ENCODE results near the gene FGD2.
A peak's percentile ranks its signal among the peaks of the same experiment; 100 is the strongest.
"Not testable (repeated sequence)": the region's sequence is repeated elsewhere in the genome, so short reads cannot be mapped to it uniquely, and the experiment has no call there.

The FGD2 gene

DNA sequence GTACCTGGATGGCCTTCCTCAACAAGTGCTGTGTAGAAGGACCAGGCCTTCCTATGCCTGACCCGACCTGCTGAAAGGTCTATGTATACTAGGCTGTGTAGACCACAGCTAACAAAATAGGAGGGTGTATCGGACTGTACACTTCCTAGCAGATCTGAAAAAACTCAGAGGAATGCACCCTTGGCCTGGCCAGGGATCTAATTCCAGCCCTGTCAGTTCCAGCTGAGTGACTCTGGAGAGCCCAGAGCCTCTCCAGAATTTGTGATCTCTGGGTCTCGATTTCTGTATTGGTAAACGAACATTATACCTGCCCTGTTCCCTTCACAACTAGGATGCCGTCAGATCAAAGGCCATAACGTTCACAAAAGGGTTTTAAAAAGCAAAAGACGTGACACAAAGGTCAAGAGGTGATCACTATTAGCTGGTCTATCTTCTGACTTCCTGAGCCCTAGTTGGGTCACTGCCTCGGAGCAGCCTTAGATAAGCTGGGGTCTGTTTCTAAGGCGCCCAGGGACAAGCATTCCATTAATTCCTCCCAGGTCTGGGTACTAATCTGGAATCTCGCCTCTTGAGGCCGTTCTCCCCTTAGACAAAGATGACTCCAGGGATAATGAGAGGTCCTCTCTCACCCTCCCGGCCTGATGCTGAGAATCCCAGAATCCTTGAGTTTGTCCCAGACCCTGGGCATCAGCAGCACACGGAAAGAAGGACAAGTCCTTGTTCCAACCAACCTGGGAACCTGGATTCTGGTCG is 33.4 kb upstream of the FGD2 start:
- no peak for DNase-seq

DNA sequence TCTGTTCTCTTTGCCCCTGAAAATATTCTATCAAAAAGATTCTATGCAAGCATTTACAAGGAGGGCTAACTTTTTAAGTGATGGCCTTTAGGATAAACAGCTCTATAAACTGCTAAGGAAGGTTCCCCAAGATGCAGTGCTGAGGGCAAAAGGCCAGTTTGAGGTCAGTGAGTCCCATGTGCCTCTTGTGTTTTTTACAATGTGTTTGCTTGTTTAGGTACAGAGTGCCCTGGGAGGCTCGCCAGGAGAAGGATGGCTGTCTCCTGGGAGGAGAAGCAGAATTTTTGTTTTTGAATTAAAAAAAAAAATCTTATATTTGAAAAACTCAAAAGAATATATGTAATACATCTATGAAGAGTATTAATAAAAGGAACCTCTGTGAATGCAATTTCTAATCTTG is 32.3 kb upstream of the FGD2 start:
- DNase-seq = no peak

DNA sequence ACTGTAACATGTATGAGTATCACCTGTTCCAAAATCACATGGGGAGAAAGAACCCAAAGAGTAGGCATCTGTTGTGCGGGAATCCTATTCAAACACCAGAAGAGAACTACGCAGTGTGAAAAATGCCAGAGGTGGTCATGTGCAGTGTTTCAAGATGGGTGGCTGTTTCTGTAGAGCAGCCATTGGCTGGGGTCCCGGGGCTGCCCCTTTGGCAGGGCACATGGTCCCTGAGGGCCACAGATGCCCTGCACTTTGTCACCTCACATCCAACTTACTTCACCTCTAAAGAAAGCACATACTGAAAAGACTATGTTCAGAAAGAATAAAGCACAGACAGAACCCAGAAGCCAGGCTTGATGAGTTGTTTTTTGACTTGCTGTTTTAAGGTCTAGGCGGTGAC is 31.8 kb upstream of the FGD2 start:
- no peak for DNase-seq

DNA sequence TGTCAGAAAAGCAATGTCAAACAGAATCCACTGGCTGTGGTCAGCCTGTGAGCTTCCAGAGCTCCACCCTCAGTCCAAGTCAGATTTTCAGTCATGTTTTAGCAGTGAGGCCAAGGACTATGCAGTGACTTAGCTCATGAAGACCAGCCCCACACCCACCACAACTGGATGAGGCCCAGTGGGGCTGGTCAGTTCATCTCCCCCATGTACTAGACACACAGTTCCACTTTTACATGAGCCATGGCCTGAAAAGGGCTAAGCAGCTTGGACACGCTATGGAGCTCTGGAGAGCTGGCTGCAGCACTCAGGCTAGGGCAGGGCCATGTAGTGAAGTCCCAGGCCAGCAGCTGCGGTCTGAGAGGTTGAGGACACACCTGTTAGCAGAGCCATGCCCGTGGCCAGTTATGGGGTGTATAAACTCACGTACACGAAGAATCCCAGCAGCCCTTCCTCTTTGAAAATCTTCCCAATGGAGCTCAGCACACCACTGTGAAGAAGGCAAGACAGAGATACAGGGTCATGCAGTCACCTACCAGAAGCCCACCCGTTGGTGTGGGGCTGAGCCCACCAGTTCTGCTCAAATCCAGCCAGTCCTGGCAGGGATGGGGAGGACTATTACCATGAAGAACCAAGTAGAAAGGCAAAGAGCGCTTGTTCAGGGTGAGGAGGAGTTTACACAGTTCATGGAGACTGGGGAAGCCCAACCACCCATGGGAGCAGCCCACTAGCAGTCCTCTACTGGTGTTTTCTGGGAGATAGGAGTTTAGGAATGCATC is 30.0 kb upstream of the FGD2 start:
- DNase-seq = no peak

DNA sequence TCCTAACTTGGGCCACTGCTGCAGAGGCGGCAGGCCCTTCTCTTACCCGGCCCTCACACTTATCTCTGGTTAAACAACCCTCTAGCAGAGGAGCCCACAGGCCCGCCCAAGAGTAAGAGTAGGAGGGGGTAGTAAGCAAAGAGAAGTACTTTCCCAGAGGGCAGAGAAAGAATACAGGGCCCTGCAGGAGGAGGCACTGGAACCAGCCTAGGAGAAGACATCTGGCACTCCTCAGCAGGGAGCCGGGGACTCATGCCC is 29.5 kb upstream of the FGD2 start:
- no peak for DNase-seq

DNA sequence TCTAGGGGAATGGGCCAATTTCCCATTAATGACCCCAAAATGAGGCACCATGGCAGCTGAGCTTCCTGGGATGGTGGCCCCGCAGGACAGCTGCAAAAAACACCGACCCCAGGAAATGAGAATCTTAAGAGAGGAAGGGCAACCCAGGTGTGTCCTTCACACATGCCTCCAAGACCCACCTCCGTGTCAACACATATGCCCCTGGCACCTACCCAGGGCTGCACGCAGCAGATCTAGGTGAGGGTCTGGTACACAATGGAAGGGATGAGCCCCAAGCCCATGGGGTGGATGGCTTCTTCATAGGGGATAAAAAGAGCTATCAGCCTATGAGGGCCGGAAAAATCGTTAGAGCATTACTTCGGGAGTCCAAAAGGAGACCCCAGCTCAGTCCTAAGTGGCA is 28.9 kb upstream of the FGD2 start:
- no peak for DNase-seq

DNA sequence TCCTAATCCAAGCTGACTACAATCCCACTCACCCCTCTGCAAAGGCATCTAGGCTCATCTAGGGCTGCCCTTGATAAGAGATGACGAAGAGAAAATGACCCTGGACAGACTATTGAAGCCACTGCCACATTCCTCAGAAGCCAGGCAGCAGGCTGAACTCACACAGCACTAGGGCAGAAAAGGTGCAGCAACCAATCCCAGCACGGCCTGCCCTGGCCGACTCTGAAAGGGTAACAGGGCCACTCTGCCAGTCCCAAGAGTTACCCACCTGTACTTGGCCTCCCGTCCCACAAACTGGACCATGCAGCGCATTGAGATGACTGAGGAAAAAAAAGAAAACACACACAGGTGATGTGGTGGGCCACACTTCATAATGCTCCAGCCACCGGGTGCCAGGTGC is 28.5 kb upstream of the FGD2 start:
- DNase-seq = no peak

DNA sequence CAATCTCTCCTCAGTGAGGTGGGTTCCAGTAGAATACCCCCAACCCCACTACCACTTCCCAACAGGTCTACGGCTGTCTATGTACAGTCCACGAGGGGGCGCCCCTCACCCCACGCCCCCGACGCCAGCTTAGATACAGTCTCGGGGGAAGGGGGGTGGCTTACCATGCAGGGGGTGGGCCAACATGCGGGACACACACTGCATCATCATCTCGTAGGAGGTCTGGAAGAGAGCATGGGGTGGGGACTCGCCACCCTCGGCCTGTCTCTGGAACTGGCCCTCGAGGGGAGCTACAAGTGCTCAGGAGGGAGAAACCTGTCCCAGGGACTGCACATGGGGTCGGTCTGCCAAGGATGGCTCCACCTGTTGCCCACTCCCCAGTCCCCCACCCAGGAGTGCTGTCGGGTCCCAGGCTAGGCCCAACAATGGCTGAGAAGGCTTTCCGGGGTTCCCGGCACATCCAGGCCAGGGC is 27.9 kb upstream of the FGD2 start:
- no peak for DNase-seq

DNA sequence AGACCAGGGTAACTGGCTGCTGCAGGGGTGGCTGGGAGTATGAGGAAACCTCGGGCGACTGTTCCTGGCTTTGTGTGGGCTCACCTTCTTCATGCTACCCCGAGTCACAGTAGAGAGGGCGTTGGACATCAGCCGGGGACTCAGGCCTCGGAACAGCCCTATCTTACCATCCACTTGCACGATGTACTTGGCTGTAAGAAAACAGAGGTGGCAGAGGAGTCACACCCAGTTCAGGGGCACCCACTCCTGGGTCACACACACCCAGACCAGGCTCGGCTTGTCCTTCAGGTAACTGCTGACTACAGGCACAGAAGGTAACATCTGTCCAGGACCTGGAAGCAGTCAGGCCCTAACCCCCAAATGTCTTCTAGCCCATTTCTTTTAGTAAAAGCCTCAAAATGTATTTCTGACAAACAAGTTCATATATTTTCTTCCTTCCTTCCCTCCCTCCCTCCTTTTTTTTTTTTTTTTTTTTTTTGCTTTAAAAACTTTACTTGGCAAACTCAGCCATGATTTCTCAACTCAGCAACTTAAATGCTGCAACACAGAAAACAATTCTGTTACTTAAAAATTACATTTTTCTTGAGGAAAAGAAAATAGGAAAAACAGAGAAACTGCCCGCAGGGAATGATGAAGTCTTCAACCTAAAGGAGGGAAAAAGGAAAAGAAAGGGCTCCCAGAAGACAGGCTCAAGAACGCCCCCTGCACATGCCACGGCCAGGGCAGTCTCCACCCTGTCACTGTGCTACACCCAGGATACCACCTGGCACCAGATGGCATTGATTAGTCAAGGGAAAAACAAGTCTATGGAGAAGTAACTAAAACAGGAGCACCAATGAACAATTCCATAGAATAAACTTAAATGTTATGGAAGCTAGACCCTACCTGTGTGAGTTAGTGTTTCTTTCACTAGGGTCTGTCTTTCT is 26.8 kb upstream of the FGD2 start:
- no peak for DNase-seq

DNA sequence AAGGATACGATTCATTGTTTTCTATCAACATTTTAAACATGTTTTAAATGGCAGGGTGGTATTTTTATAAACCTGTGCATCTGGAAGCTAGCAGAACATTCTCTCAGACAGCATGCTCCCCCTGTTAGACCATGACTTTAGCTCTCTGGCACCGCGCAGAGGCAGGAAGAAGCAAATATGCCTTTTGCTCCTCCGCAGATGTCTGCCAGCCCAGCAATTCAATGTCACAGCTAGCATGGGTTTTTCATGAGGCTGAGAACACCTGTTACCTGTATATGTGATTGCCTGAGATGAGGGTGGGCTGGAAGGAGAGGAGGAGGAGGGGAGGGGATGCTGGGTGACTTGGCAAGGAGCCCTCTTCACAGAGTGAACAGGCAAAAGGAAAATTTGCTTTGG is 26.1 kb upstream of the FGD2 start:
- DNase-seq = no peak

DNA sequence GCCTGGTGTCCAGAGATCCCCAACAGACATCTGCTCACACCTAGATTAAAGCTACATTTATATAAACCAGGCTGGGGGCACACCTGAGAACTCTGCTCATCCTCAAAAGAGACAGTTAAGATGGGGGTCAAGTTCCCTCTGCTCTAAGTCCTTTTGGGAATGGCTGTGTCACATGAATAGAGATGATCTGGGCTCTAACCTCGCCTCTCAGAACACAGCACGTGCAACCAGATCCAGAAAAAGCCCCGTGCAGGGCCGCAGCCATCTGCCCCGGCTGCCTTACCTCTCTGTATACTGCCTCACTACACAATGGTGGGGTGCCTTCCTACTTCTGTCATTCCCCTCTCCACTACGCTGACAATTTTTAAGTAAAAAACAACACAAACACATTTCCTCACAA is 25.3 kb upstream of the FGD2 start:
- no peak for DNase-seq

DNA sequence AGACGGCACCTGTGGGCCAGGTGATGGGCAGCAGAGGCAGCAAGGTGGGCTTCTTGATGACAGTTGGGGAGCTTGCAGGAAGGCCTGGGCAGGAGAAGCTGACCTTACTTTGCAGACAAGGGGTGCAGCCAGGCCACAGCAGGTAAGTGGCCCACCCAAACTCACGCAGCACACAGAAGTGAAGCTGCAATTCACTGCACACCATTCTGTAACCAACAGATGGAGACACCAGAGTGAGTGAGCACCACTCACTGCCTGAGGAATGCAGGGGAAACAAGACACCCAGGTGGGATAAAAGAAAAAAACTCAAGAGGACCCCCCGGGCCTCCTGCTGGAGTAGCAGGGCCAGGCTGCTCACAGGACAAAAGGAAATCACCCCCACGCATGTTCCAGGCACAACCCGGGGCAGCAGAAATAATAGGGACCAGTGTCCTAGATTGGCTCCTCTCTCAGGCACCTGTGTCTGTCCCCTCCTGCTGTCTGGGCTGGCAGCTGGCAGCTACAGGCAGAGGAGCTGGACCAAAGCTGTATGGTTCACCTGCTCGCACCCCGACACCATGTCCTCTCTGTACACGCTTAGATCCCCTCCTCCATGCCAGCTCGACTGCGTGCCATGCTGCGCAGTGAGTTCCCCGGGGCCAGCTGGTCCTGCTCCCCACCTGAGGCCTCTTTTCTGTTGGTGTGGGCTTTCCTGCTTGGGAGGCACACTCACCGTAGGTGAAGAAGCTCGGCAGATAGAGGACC is 24.4 kb upstream of the FGD2 start:
- DNase-seq = no peak

DNA sequence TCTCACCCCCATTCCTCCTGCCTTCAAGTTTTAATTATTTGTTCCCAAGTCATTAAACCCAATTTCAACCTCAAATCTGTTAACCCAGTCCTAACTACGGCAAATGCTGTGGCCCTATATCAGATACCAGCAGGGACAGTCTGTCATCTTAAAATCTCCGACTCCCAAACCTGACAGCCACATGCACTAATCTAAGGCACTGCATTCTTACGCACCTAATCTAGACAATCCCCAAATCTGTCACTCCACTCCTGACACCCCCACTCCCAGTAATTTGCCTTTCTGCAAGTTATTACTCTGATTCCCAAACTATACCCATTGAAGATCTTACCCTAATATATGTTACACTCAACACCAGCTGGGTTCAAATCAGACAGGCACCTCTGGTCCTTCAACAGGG is 21.9 kb upstream of the FGD2 start:
- DNase-seq = no peak

DNA sequence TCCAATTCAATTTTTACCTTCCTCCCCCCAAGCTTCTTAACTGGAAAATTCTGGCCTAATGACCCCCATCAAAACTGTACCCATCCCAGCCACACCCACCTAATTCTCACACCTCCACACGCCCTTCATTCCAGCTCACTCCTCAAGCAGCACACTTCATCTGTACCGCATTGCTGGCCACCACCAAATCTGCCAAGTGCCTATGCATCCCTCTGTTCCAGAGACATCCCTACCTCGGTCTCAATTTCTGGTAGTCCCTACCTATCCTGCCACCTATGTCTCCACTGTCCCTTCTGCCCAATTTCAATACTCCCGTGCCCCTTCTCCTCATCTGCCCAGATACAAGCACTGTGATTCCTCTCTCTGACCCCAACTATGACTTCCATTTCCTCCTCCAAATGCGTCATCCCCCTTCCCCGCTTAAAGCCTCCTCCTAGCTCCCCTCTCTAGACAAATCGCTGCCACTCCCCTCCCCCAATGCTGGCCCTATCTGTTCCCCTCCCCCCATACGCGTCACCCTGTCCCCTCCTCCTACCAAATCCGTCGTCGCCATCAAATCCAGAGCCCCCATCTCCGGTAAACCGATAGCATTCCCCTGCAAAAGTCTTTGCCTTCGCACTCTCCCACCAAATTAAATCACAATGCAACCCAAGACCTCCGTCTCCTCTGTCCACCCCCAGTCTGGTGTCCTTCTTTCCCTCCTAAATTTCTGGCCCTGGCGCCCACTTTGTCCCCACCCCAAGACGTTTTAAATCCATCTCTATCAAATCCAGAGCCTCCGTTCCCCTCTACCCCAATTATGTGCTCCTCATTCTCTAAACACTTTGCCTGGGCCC is 20.7 kb upstream of the FGD2 start:
- peak; percentile 73 to 75 for DNase-seq

DNA sequence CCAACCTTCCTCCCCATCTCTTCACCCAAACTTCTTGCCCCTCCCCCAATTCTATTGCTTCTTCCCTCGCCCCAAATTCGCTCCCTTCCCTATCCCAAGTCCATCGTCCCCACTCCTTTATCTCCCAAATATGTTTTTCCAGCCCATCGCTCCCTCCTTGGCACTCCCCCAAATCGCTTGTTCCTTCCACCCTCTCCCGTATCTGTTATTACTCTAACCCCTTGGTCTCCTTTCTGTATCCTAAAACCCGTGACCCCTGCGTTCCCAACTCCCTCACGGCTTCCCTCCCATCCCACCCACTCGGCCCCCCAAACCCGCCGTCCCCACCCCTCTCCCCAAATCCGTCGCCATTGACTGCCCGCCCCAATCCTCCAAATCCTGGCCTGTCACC is 20.0 kb upstream of the FGD2 start:
- peak in 1 of 2 experiments; percentile 39 for DNase-seq

DNA sequence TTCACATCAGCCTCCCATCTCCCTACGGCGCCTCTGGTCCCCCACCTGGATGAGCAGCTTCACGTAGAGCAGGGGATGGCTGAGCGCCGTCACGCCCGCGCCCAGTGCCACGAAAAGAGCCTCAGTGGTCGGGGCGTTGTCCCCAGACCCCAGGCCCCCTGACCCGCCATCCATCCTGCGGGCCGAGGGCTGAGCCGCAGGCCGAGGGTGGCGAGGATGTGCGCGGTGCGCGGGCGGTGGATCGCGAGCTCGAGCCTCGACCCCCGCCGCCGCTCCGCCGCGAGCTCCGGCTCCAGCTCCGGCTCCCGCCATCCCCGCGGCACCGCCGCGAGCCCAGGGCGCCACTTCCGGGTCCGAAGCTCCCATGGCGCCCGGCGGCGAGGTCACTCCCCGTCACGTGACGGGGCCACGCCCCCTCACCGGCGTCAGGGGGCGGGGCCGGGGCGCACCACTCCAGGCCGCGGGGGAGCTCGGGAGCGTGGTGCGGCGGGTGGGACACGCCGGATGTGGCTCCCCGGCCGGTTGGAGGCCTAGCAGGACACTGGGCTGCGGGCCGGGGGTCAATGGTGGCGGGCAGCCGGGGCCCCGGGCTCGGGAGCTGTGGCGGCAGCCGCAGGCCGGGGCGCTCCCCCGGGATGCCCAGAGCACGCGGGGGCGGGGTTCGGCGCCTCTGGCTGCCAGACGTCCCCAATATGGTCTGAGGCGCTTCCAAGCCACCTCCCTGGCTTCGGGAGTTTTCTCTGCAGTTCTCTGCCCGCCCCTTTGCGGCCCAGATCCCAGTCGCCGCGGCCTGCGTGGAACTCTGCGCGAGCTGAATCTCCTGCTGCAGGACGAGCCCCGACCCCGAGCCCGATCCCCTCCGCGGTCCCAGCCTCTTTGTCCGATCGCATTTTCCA is 19.4 kb upstream of the FGD2 start, which contains the start of gene MTCH1:
Gene MTCH1, minus strand, starts transcription at position 389 of the 896 bp plus-strand sequence. Its CDS starts 23 bp downstream, at position 366.
- peak; percentile 91 to 94 for DNase-seq

DNA sequence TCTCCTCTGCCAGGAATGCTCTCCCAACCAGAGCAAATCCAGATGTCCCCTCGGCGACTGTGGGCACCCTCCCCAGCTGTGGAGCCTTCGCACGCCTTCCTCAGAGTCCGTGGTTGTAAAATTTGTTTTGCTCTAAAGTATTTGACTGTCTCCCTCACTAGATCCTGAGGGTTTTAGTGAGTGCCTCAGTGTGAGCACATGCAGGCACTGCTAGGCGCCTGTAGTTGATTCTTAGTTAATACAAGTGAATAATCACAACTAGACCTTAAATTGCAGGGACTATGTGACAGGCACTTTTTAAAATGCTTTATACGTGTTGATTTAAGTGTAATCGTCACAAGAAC is 18.8 kb upstream of the FGD2 start:
- DNase-seq = no peak

DNA sequence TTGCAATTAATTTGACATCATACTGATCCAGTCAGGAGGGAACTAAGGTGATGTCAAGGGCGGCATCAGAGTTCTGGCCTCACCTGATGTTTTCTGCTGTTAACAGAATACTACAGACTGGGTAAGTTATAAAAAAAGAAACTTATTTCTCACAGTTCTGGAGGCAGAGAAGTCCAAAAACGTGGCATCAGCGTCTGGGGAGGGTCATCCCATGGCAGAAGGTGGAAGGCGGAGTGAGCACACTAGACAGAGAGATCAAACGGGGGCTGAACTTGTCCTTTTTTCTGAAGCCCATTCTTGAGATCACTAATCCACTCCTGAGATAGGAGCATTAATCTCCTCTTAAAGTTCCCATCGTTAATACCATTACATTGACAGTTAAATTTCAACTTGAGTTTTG is 16.2 kb upstream of the FGD2 start:
- no peak for DNase-seq

DNA sequence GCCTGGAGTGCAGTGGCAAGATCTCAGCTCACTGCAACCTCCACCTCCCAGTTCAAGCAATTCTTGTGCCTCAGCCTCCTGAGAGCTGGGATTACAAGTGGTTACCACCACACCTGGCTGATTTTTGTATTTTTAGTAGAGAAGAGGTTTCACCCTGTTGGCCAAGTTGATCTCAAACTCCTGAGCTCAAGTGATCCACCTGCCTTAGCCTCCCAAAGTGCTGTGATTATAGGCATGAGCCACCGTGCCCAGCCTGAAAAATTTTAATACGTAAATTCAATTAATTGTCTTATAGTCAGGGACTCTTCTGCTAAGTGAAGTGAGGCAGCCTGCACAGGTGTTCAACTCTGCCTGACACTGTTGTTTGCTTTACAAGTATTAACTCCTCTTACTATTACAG is 15.1 kb upstream of the FGD2 start:
- not testable (repeated sequence) for DNase-seq

DNA sequence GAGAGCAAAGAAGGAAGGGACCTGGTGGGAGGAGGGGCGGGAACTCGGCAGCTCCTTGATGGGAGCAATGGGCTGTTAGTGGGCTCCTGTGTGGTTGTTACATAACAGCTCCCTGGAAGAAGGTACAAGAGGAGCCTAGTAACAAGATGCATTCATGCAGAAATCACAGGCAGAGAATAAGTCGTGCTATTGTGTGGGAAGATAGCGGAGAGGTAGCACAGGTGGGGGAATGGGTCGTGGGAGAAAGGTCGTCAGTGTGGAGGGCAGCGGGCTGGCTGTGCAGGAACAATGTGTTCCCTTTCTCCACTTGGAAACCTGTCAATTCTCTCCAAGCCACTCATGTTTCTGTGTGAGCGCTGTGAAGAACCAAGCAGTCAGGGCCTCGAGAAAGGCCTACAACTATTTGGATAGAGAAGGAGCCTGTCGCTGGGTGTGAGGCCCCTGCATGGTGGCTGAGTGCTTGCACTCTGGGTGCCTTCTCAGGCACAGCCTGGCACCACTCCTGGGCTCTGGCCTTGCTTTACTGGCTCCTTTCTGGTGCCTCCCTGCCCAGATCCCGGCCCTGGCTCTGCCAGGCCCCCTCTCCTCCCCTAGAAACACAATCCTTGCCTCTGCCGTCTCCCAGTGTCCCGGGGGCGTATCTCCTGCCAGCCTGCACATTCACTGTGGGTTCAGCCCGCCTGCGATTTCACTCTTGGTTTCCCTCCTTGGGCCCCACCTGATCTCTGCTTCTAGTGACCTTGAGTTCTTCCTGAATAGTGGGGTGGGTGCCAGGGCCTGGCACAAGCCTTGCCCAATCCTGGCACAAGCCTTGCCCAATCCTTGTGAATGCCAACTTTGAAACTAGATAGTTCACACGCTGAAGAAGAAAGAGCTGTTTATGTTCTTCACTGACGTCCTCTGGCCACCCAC is 7.4 kb upstream of the FGD2 start:
- no peak for DNase-seq

Measured in activated T-cell treated with anti-CD3 and anti-CD28 coated beads, Interleukin-2, amount 50 U/mL, for 48 hours (primary cell).